ENCODE results near the gene CDC14C.

GRCh38 chr7:48899932-48900331 is 24.4 kb upstream of the CDC14C start:
- TF ChIP-seq ZNF146 (CRISPR knock-in tag; IDR thresholded peaks at IDR 0.05; ENCODE audit: unreplicated experiment), result no peak
- TF ChIP-seq MYC (IDR thresholded peaks at IDR 0.05; ENCODE audit: low read depth, low read length), result no peak
- TF ChIP-seq MYC (CRISPR knock-in tag; IDR thresholded peaks at IDR 0.05; ENCODE audit: borderline replicate concordance, low read depth), result no peak
- no peak for TF ChIP-seq BCL6 (CRISPR knock-in tag; IDR thresholded peaks at IDR 0.05)
- no peak for TF ChIP-seq RFX5 (IDR thresholded peaks at IDR 0.05; ENCODE audit: low read depth, low read length)
- TF ChIP-seq ZFP1 (CRISPR knock-in tag; IDR thresholded peaks at IDR 0.05), result no peak
- TF ChIP-seq, protein P1, sequence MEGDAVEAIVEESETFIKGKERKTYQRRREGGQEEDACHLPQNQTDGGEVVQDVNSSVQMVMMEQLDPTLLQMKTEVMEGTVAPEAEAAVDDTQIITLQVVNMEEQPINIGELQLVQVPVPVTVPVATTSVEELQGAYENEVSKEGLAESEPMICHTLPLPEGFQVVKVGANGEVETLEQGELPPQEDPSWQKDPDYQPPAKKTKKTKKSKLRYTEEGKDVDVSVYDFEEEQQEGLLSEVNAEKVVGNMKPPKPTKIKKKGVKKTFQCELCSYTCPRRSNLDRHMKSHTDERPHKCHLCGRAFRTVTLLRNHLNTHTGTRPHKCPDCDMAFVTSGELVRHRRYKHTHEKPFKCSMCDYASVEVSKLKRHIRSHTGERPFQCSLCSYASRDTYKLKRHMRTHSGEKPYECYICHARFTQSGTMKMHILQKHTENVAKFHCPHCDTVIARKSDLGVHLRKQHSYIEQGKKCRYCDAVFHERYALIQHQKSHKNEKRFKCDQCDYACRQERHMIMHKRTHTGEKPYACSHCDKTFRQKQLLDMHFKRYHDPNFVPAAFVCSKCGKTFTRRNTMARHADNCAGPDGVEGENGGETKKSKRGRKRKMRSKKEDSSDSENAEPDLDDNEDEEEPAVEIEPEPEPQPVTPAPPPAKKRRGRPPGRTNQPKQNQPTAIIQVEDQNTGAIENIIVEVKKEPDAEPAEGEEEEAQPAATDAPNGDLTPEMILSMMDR (IDR thresholded peaks at IDR 0.05 in 2 of 3, conservative IDR thresholded peaks at IDR 0.05 in 1 of 3; ENCODE audit: insufficient read depth in 2 of 3, low read depth in 1 of 3, low read length in 3 of 3), result no peak
- no peak for TF ChIP-seq HDAC3 (IDR thresholded peaks at IDR 0.05; ENCODE audit: borderline replicate concordance, partially characterized antibody)
- TF ChIP-seq ZHX1 (conservative IDR thresholded peaks at IDR 0.05; ENCODE audit: low read length), result no peak
- TF ChIP-seq PHF8 (IDR thresholded peaks at IDR 0.05; ENCODE audit: borderline replicate concordance, low read length), result no peak
- TF ChIP-seq ZNF444 (CRISPR knock-in tag; IDR thresholded peaks at IDR 0.05), result no peak
- TF ChIP-seq XRCC5 (IDR thresholded peaks at IDR 0.05; ENCODE audit: low read depth, low read length), result no peak
- TF ChIP-seq SNAPC5 (CRISPR knock-in tag; IDR thresholded peaks at IDR 0.05), result no peak
- TF ChIP-seq, protein P2, sequence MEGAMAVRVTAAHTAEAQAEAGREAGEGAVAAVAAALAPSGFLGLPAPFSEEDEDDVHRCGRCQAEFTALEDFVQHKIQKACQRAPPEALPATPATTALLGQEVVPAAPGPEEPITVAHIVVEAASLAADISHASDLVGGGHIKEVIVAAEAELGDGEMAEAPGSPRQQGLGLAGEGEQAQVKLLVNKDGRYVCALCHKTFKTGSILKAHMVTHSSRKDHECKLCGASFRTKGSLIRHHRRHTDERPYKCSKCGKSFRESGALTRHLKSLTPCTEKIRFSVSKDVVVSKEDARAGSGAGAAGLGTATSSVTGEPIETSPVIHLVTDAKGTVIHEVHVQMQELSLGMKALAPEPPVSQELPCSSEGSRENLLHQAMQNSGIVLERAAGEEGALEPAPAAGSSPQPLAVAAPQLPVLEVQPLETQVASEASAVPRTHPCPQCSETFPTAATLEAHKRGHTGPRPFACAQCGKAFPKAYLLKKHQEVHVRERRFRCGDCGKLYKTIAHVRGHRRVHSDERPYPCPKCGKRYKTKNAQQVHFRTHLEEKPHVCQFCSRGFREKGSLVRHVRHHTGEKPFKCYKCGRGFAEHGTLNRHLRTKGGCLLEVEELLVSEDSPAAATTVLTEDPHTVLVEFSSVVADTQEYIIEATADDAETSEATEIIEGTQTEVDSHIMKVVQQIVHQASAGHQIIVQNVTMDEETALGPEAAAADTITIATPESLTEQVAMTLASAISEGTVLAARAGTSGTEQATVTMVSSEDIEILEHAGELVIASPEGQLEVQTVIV (CRISPR knock-in tag; IDR thresholded peaks at IDR 0.05; ENCODE audit: borderline replicate concordance), result no peak
- no peak for TF ChIP-seq SNIP1 (IDR thresholded peaks at IDR 0.05; ENCODE audit: low read depth)
